Endothelial cell (in vitro differentiated cells): ENCODE results near the gene CRELD1. TPM values are rescaled to one million over a fixed set of nuclear protein-coding genes. Genes with fewer than 3 reads are reported as not detected.

Experiments
- DNase-seq: peaks from one replicate; pipeline ENCODE4 v3.0.0; 2021; ENCODE audit warnings: low spot score
- H3K27ac Mint-ChIP-seq: one replicate; pipeline ENCODE4 v1.8.0; 2021; ENCODE audit warnings: mixed read lengths, inconsistent platforms; ENCODE audit not compliant: unreplicated experiment
- H3K27me3 Mint-ChIP-seq: one replicate; pipeline ENCODE4 v1.8.0; 2021; ENCODE audit warnings: mild to moderate bottlenecking, moderate library complexity, mixed read lengths, inconsistent platforms; ENCODE audit not compliant: unreplicated experiment
- H3K36me3 Mint-ChIP-seq: one replicate; pipeline ENCODE4 v1.8.0; 2021; ENCODE audit warnings: mild to moderate bottlenecking, low read depth, mixed read lengths, inconsistent platforms; ENCODE audit not compliant: unreplicated experiment
- H3K4me1 Mint-ChIP-seq: one replicate; pipeline ENCODE4 v1.8.0; 2021; ENCODE audit warnings: mild to moderate bottlenecking, mixed read lengths, inconsistent platforms; ENCODE audit not compliant: unreplicated experiment
- H3K4me3 Mint-ChIP-seq: one replicate; pipeline ENCODE4 v1.8.0; 2021; ENCODE audit warnings: mild to moderate bottlenecking, mixed read lengths, inconsistent platforms; ENCODE audit not compliant: unreplicated experiment
- H3K9me3 Mint-ChIP-seq: one replicate; pipeline ENCODE4 v1.8.0; 2021; ENCODE audit warnings: mixed read lengths, inconsistent platforms; ENCODE audit not compliant: unreplicated experiment
- CTCF ChIP-seq: fragments of 200-600 bp; sonication (generic); IDR thresholded peaks from one replicate; pipeline ENCODE4 v1.5.0; 2021; ENCODE audit warnings: antibody characterized with exemption; ENCODE audit not compliant: unreplicated experiment
- total RNA-seq: library from RNA; stranded (reverse); fragmentation: NEBNext Ultra II Directional; extraction: Animal tissue kit (Norgen Biotek cat#: 25700); gene quantifications from one replicate; pipeline ENCODE4 v1.2.1, GENCODE V29; 2021; ENCODE audit not compliant: unreplicated experiment

Gene CRELD1
- total RNA-seq, 1 donor from 2014 or later: 30.7 TPM

- peak; percentile 33 for TF ChIP-seq CTCF
- Mint-ChIP-seq H3K36me3 (peaks cover 11% of the 10 kb centered on the region), H3K4me3 (peak overlapping the region; percentile 85), H3K27me3 (peaks cover 18% of the 10 kb centered on the region), H3K9me3 (no peaks in the 10 kb centered on the region), H3K27ac (no peak overlapping the region), H3K4me1 (peaks cover 4% of the 10 kb centered on the region)
- peak; percentile 92 for DNase-seq
Measured at GRCh38 chr3:9946112-9947024, 12.7 kb downstream of the CRELD1 start.

- DNase-seq: peak; percentile 75
- peak; percentile 41 for TF ChIP-seq CTCF
- H3K27me3 Mint-ChIP-seq: peaks cover 14% of the 10 kb centered on the region
- H3K9me3 Mint-ChIP-seq: no peaks in the 10 kb centered on the region
- no peak overlapping the region for H3K27ac Mint-ChIP-seq
- peaks cover 9% of the 10 kb centered on the region for H3K36me3 Mint-ChIP-seq
- peaks cover under 1% of the 10 kb centered on the region for H3K4me1 Mint-ChIP-seq
- peak overlapping the region; percentile 25 for H3K4me3 Mint-ChIP-seq
Measured at GRCh38 chr3:9947025-9947995, 13.7 kb downstream of the CRELD1 start.

- peaks cover 7% of the 10 kb centered on the region for H3K36me3 Mint-ChIP-seq
- peaks cover 13% of the 10 kb centered on the region for H3K27me3 Mint-ChIP-seq
- no peak overlapping the region for H3K4me3 Mint-ChIP-seq
- H3K4me1 Mint-ChIP-seq: no peaks in the 10 kb centered on the region
- no peak for DNase-seq
- no peak overlapping the region for H3K27ac Mint-ChIP-seq
- no peaks in the 10 kb centered on the region for H3K9me3 Mint-ChIP-seq
- no peak for TF ChIP-seq CTCF
Measured at GRCh38 chr3:9948586-9948985, 15.0 kb downstream of the CRELD1 start.

- Mint-ChIP-seq H3K9me3 (no peaks in the 10 kb centered on the region), H3K27me3 (peaks cover 8% of the 10 kb centered on the region), H3K4me3 (no peak overlapping the region), H3K4me1 (no peaks in the 10 kb centered on the region), H3K36me3 (peaks cover 1% of the 10 kb centered on the region), H3K27ac (no peak overlapping the region)
- no peak for TF ChIP-seq CTCF
- DNase-seq: no peak
Measured at GRCh38 chr3:9949115-9949514, 15.5 kb downstream of the CRELD1 start.
